Measurements from ENCODE around the gene ASXL2.

GRCh38 chr2:25903216-25903776, 25.0 kb upstream of the ASXL2 start:
- TF ChIP-seq POLR2A (IDR thresholded peaks at IDR 0.05) = no peak
- TF ChIP-seq, protein P1, sequence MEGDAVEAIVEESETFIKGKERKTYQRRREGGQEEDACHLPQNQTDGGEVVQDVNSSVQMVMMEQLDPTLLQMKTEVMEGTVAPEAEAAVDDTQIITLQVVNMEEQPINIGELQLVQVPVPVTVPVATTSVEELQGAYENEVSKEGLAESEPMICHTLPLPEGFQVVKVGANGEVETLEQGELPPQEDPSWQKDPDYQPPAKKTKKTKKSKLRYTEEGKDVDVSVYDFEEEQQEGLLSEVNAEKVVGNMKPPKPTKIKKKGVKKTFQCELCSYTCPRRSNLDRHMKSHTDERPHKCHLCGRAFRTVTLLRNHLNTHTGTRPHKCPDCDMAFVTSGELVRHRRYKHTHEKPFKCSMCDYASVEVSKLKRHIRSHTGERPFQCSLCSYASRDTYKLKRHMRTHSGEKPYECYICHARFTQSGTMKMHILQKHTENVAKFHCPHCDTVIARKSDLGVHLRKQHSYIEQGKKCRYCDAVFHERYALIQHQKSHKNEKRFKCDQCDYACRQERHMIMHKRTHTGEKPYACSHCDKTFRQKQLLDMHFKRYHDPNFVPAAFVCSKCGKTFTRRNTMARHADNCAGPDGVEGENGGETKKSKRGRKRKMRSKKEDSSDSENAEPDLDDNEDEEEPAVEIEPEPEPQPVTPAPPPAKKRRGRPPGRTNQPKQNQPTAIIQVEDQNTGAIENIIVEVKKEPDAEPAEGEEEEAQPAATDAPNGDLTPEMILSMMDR (IDR thresholded peaks at IDR 0.05) = no peak
